Vagina (tissue), 2 donors: Measurements from ENCODE around the gene CIB2. TPM values are rescaled to one million over a fixed set of nuclear protein-coding genes. Genes with fewer than 3 reads are reported as not detected.

Source experiments
- DNase-seq, 2 donors: peaks; one replicate each; pipeline ENCODE4 v3.0.0-alpha.2; 2017; ENCODE audit errors: extremely low spot score in 2 of 2
- H3K27ac ChIP-seq: fragments of 200-600 bp; sonication (generic); one replicate; pipeline ENCODE4 v1.5.1; 2019
- H3K27me3 ChIP-seq: fragments of 200-600 bp; sonication (generic); one replicate; pipeline ENCODE4 v1.5.1; 2019
- H3K36me3 ChIP-seq, 2 donors: fragments of 200-600 bp; sonication (generic); one replicate each; pipeline ENCODE4 v1.5.1; 2017 to 2019
- H3K4me1 ChIP-seq: fragments of 200-600 bp; sonication (generic); one replicate; pipeline ENCODE4 v1.5.1; 2019
- H3K4me3 ChIP-seq, 2 donors: fragments of 200-600 bp; sonication (generic); 1 replicate in 1 of 2; 2 replicates in 1 of 2; pipeline ENCODE4 v1.5.1; 2016 to 2019
- H3K9me3 ChIP-seq: fragments of 200-600 bp; sonication (generic); one replicate; pipeline ENCODE4 v1.5.1; 2019
- POLR2A ChIP-seq, 2 donors: fragments of 450-650 bp; IDR thresholded peaks; one replicate each; pipeline ENCODE4 v1.6.1; 2017; ENCODE audit warnings: antibody characterized with exemption in 2 of 2, mild to moderate bottlenecking in 2 of 2, moderate library complexity in 2 of 2
- POLR2AphosphoS5 ChIP-seq, 2 donors: sonication (generic); formaldehyde crosslinking; IDR thresholded peaks; one replicate each; pipeline ENCODE4 v1.9.0; 2017; ENCODE audit warnings: antibody characterized with exemption in 2 of 2, mild to moderate bottlenecking in 2 of 2, low read depth in 1 of 2; ENCODE audit not compliant: insufficient read depth in 1 of 2
- intact Hi-C: fragments of 100-400 bp; cut with DNase I; formaldehyde crosslinking; loops from one replicate; pipeline ENCODE4 v1.15.1; 2023
- total RNA-seq: library from RNA; depleted of rRNA; stranded (reverse); fragments of >200 nt; gene quantifications from one replicate; pipeline ENCODE4 v1.2.3, GENCODE V29; 2016
- TF ChIP-seq, protein P1 (sequence below), 3 experiments: fragments of 450-650 bp in 2 of 3; fragments of 200-600 bp in 1 of 3; sonication (generic) in 1 of 3; IDR thresholded peaks; one replicate each; pipeline ENCODE4 v1.5.1; 2017 to 2019; ENCODE audit warnings: antibody characterized with exemption in 3 of 3, mild to moderate bottlenecking in 2 of 3, moderate library complexity in 2 of 3

Gene CIB2
- total RNA-seq, 1 donor from 2014 or later = 13.0 TPM

DNA sequence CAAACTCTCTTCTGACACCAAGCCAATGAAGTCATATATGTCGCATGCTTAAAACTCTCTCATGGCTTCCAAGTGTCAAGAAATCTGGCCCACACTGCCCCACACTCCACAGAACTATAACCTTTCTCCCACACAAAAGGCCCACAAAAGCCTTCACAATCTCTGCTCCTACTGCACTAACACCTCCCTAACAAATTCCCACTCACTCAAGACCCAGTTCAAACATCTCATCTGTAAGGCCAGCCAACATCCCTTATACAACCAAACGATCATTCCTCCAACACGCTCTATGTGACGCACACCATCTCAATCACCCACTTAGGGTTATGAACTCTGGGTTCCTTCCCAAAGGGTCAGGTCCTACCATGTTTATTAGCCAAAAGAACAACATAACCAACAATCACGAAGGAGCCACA is 67.3 kb downstream of the CIB2 start:
- no peaks in the 10 kb centered on the region for H3K27me3 ChIP-seq
- no peaks in the 10 kb centered on the region for H3K36me3 ChIP-seq
- no peaks in the 10 kb centered on the region for H3K9me3 ChIP-seq
- no peak overlapping the region for H3K4me3 ChIP-seq
- DNase-seq = no peak
- H3K4me1 ChIP-seq = peaks cover 98% of the 10 kb centered on the region
- H3K27ac ChIP-seq = peak overlapping the region; percentile 87
- intact Hi-C loops = no loop called here
- TF ChIP-seq, protein P1, sequence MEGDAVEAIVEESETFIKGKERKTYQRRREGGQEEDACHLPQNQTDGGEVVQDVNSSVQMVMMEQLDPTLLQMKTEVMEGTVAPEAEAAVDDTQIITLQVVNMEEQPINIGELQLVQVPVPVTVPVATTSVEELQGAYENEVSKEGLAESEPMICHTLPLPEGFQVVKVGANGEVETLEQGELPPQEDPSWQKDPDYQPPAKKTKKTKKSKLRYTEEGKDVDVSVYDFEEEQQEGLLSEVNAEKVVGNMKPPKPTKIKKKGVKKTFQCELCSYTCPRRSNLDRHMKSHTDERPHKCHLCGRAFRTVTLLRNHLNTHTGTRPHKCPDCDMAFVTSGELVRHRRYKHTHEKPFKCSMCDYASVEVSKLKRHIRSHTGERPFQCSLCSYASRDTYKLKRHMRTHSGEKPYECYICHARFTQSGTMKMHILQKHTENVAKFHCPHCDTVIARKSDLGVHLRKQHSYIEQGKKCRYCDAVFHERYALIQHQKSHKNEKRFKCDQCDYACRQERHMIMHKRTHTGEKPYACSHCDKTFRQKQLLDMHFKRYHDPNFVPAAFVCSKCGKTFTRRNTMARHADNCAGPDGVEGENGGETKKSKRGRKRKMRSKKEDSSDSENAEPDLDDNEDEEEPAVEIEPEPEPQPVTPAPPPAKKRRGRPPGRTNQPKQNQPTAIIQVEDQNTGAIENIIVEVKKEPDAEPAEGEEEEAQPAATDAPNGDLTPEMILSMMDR (IDR thresholded peaks at IDR 0.05) = no peak
- no peak for TF ChIP-seq POLR2A (IDR thresholded peaks at IDR 0.05)
- no peak for TF ChIP-seq POLR2AphosphoS5 (IDR thresholded peaks at IDR 0.05; ENCODE audit: insufficient read depth in 1 of 2, low read depth in 1 of 2)

DNA sequence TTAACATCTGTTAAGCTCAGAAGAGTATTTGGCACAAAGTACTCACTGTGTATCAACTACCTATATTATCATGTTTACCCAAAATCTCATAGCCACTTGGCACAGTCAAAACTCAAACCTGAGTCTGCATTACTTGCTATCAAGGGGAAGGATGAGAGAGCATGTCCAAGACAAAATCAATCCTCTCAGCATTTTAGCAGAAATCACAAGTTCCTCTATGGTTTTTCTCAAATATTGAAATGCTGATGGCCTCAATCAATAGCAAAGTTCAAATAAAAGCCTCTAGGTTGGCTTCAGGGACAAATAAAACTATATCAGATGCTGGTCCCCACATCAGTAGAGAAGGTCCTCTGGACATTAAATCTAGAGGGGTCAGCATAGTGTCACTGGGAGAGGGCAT is 68.0 kb downstream of the CIB2 start:
- Histone ChIP-seq H3K4me1 (peaks cover 98% of the 10 kb centered on the region), H3K4me3 (no peak overlapping the region), H3K9me3 (no peaks in the 10 kb centered on the region), H3K27me3 (no peaks in the 10 kb centered on the region), H3K36me3 (no peaks in the 10 kb centered on the region), H3K27ac (peak overlapping the region; percentile 87)
- intact Hi-C loops = no loop called here
- TF ChIP-seq, protein P1 (IDR thresholded peaks at IDR 0.05) = no peak
- no peak for TF ChIP-seq POLR2AphosphoS5 (IDR thresholded peaks at IDR 0.05; ENCODE audit: insufficient read depth in 1 of 2, low read depth in 1 of 2)
- no peak for TF ChIP-seq POLR2A (IDR thresholded peaks at IDR 0.05)
- no peak for DNase-seq

DNA sequence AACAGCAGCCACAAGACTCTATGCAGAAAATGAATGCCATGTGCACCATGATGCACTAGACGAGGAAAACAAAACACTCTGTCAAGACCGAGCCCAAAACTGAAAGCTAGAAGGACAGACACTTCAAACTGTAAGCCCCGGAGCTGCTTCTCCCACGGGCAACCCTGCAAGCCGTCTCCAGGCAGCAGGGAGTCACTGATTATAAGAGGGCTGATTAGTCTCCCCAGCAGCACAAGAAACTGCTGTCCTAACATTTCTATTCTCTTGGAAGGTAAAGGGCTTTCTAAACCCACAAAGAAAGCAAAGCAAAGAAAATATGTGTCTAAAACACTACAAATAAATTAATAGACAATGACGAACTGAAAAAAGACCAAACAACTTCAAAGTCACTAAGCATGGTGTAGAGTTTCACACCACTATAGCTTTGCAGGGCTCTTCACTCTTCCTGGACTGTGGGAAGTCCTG is 69.2 kb downstream of the CIB2 start:
- Histone ChIP-seq H3K9me3 (no peaks in the 10 kb centered on the region), H3K4me3 (peak overlapping the region in 1 of 2 donors; percentile 22), H3K27me3 (no peaks in the 10 kb centered on the region), H3K4me1 (peaks cover 98% of the 10 kb centered on the region), H3K27ac (peak overlapping the region; percentile 87), H3K36me3 (no peaks in the 10 kb centered on the region)
- TF ChIP-seq, protein P1 (IDR thresholded peaks at IDR 0.05) = no peak
- TF ChIP-seq POLR2A (IDR thresholded peaks at IDR 0.05) (no peak), POLR2AphosphoS5 (IDR thresholded peaks at IDR 0.05; ENCODE audit: insufficient read depth in 1 of 2, low read depth in 1 of 2) (no peak)
- DNase-seq = no peak
- intact Hi-C loops = no loop called here

DNA sequence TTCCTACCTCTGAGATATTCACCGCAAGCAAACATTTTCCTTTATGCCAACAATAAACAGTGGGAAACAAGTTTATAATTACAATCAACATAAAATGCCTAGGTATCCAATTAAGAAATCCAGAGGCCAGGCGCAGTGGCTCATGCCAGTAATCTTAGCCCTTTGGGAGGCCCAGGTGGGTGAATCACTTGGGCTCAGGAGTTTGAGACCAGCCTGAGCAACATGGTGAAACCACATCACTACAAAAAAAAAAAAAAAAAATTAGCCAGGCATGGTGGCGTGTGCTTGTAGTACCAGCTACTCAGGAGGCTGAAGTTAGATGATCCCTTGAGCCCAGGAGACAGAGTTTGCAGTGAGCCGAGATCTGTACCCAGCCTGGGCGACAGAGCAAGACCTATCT is 71.0 kb downstream of the CIB2 start:
- intact Hi-C loops = no loop called here
- no peak for DNase-seq
- Histone ChIP-seq H3K9me3 (no peaks in the 10 kb centered on the region), H3K4me3 (no peak overlapping the region), H3K27me3 (no peaks in the 10 kb centered on the region), H3K27ac (peak overlapping the region; percentile 87), H3K4me1 (peaks cover 98% of the 10 kb centered on the region), H3K36me3 (no peaks in the 10 kb centered on the region)
- TF ChIP-seq, protein P1 (IDR thresholded peaks at IDR 0.05) = no peak
- TF ChIP-seq POLR2A (IDR thresholded peaks at IDR 0.05) (no peak), POLR2AphosphoS5 (IDR thresholded peaks at IDR 0.05; ENCODE audit: insufficient read depth in 1 of 2, low read depth in 1 of 2) (no peak)

DNA sequence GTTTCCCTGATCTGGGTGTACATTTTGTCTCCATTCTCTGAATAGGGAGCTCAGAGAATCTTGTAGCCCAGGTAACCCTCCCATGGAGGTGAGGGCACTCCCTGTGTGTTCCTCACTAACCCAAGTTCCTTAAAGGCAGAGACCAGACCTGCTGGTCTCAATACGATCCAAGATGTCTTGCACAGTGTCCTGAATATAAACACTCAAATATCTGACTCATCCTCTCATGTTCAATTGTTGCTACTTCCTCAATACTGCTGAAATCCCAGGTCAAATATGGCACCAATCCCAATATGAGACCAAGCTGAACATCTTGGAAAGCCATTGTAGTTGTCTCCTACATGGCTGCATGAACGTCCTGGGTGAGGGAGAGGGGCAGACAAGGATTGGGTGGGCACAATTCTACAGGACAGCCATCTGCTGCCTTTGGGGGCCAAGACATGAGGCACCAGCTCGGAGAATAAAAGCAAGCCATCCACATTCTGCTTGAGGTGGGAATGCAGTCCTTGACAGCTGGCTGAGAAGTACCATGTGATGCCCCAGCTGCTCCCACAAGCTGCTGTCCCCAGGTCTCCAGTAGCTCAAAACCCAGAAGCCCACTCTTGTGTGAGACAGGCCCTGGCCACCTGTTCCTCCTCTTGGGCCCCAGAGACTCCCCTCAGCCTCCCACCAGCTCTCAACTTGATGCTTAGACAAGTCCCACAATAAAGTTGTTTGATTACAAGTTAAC is 72.0 kb downstream of the CIB2 start:
- DNase-seq = no peak
- TF ChIP-seq POLR2AphosphoS5 (IDR thresholded peaks at IDR 0.05; ENCODE audit: insufficient read depth in 1 of 2, low read depth in 1 of 2) (no peak), POLR2A (IDR thresholded peaks at IDR 0.05) (no peak)
- TF ChIP-seq, protein P1 (IDR thresholded peaks at IDR 0.05) = no peak
- intact Hi-C loops = no loop called here
- H3K9me3 ChIP-seq = no peaks in the 10 kb centered on the region
- H3K36me3 ChIP-seq = no peaks in the 10 kb centered on the region
- H3K27ac ChIP-seq = peak overlapping the region; percentile 87
- H3K4me1 ChIP-seq = peaks cover 100% of the 10 kb centered on the region
- H3K27me3 ChIP-seq = no peaks in the 10 kb centered on the region
- no peak overlapping the region for H3K4me3 ChIP-seq
